ENCODE measurements around the gene IGSF21. TPM values are rescaled to one million over a fixed set of nuclear protein-coding genes. Genes with fewer than 3 reads are reported as not detected.

Gene IGSF21
- total and polyA plus RNA-seq, 10 of the 15 experiments (the other 5 are each of a cell fraction or from before 2014, with no cell fraction given): 0.03 to 0.49 TPM; not detected in 8

- no peak overlapping the region for H2AFZ ChIP-seq (ENCODE audit: control insufficient read depth, low read depth, low read length)
- no peak for TF ChIP-seq NFYA (IDR thresholded peaks at IDR 0.05; ENCODE audit: borderline replicate concordance, low read depth, low read length)
- no peak for TF ChIP-seq CBX5 (IDR thresholded peaks at IDR 0.05; ENCODE audit: low read depth)
- no peak for TF ChIP-seq EGR1 (IDR thresholded peaks at IDR 0.05; ENCODE audit: borderline replicate concordance in 1 of 2, low read depth in 2 of 2, low read length in 2 of 2)
- no peak for TF ChIP-seq CHD4 (IDR thresholded peaks at IDR 0.05)
- intact Hi-C loops (cut with micrococcal nuclease; ENCODE audit: unreplicated experiment): no loop called here
- no peak overlapping the region for H3K9ac ChIP-seq (ENCODE audit: control insufficient read depth, insufficient read depth, low read length)
- POLR2A ChIA-PET: no interaction called here
- FAIRE-seq (no peak), ATAC-seq (no peak), DNase-seq (ENCODE audit: low read depth, low spot score) (no peak)
- no peaks in the 10 kb centered on the region; a peak in 1 of 4 replicates for H3K27me3 ChIP-seq (replicated peaks in 1 of 2; ENCODE audit: control insufficient read depth in 2 of 2, insufficient read depth in 2 of 2, low read length in 1 of 2)
- H4K20me1 ChIP-seq (ENCODE audit: control insufficient read depth, insufficient read depth): no peaks in the 10 kb centered on the region
- WGBS (ENCODE audit: insufficient coverage, insufficient replicate concordance, low lambda C conversion rate, missing lambda C conversion rate): 20% methylated on average over 6 of the region's 6 CpGs
- H3K27ac ChIP-seq (ENCODE audit: control insufficient read depth, insufficient read depth): no peak overlapping the region
- CTCF ChIA-PET: no interaction called here
- H3K4me1 ChIP-seq (ENCODE audit: control insufficient read depth, insufficient read depth, low read length): no peaks in the 10 kb centered on the region
- no peaks in the 10 kb centered on the region for H3K9me3 ChIP-seq (replicated peaks; ENCODE audit: control insufficient read depth, insufficient read depth, low read length)
- in situ Hi-C loops (cut with MboI): no loop called here
- no peak overlapping the region for H3K4me2 ChIP-seq (ENCODE audit: control insufficient read depth, insufficient read depth)
- SMC1A ChIA-PET (ENCODE audit: uncharacterized antibody, unreplicated experiment): no interaction called here
- RAD21 ChIA-PET (ENCODE audit: unreplicated experiment): no interaction called here
- H3K36me3 ChIP-seq (ENCODE audit: control insufficient read depth in 2 of 2, insufficient read depth in 2 of 2, low read length in 1 of 2): no peaks in the 10 kb centered on the region
- no peaks in the 10 kb centered on the region for H3K79me2 ChIP-seq (ENCODE audit: control insufficient read depth, insufficient read depth, low read length)
- BruUV-seq (replicated peaks): no TSS peak
- no peak overlapping the region for H3K4me3 ChIP-seq
Observed at GRCh38 chr1:18144062-18144461, 36.5 kb downstream of the IGSF21 start.

GRCh38 chr1:18144916-18145647 is 37.5 kb downstream of the IGSF21 start:
- Histone ChIP-seq H4K20me1 (ENCODE audit: control insufficient read depth, insufficient read depth) (no peaks in the 10 kb centered on the region), H3K9me3 (replicated peaks; ENCODE audit: control insufficient read depth, insufficient read depth, low read length) (no peaks in the 10 kb centered on the region), H3K4me3 (no peak overlapping the region), H2AFZ (ENCODE audit: control insufficient read depth, low read depth, low read length) (no peak overlapping the region), H3K79me2 (ENCODE audit: control insufficient read depth, insufficient read depth, low read length) (no peaks in the 10 kb centered on the region), H3K4me2 (ENCODE audit: control insufficient read depth, insufficient read depth) (no peak overlapping the region), H3K36me3 (ENCODE audit: control insufficient read depth in 2 of 2, insufficient read depth in 2 of 2, low read length in 1 of 2) (no peaks in the 10 kb centered on the region), H3K4me1 (ENCODE audit: control insufficient read depth, insufficient read depth, low read length) (no peaks in the 10 kb centered on the region), H3K27me3 (replicated peaks in 1 of 2; ENCODE audit: control insufficient read depth in 2 of 2, insufficient read depth in 2 of 2, low read length in 1 of 2) (no peaks in the 10 kb centered on the region; a peak in 2 of 4 replicates), H3K9ac (ENCODE audit: control insufficient read depth, insufficient read depth, low read length) (no peak overlapping the region), H3K27ac (ENCODE audit: control insufficient read depth, insufficient read depth) (no peak overlapping the region)
- SMC1A ChIA-PET (ENCODE audit: uncharacterized antibody, unreplicated experiment): no interaction called here
- 6% methylated on average over 13 of the region's 13 CpGs for WGBS (ENCODE audit: insufficient coverage, insufficient replicate concordance, low lambda C conversion rate, missing lambda C conversion rate)
- ATAC-seq (no peak), DNase-seq (ENCODE audit: low read depth, low spot score) (no peak), FAIRE-seq (no peak)
- POLR2A ChIA-PET: no interaction called here
- BruUV-seq (replicated peaks): no TSS peak
- CTCF ChIA-PET: no interaction called here
- intact Hi-C loops (cut with micrococcal nuclease; ENCODE audit: unreplicated experiment) (no loop called here), in situ Hi-C loops (cut with MboI) (no loop called here)
- RAD21 ChIA-PET (ENCODE audit: unreplicated experiment): no interaction called here
- TF ChIP-seq ESRRA (IDR thresholded peaks at IDR 0.05; ENCODE audit: low read length) (no peak), CREM (IDR thresholded peaks at IDR 0.05; ENCODE audit: low read depth) (no peak), POLR2A (IDR thresholded peaks at IDR 0.05; ENCODE audit: low read depth, low read length) (no peak), ZBTB11 (CRISPR knock-in tag; IDR thresholded peaks at IDR 0.05) (no peak), JUNB (IDR thresholded peaks at IDR 0.05) (no peak), SIN3A (IDR thresholded peaks at IDR 0.05; ENCODE audit: low read depth, low read length) (no peak), GABPA (IDR thresholded peaks at IDR 0.05; ENCODE audit: low read depth) (no peak), RAD21 (IDR thresholded peaks at IDR 0.05; ENCODE audit: insufficient read depth, low read depth, low read length) (no peak), MEF2B (IDR thresholded peaks at IDR 0.05; ENCODE audit: partially characterized antibody, poor library complexity, severe bottlenecking) (no peak)

Measured in GM12878 (cell line).